Measurements from ENCODE around the gene SLC6A17. TPM values are rescaled to one million over a fixed set of nuclear protein-coding genes. Genes with fewer than 3 reads are reported as not detected.
A peak's percentile ranks its signal among the peaks of the same experiment; 100 is the strongest.

SLC6A17 gene
- total RNA-seq, 2 experiments from 2014 or later, result 0.05 to 0.18 TPM

DNA sequence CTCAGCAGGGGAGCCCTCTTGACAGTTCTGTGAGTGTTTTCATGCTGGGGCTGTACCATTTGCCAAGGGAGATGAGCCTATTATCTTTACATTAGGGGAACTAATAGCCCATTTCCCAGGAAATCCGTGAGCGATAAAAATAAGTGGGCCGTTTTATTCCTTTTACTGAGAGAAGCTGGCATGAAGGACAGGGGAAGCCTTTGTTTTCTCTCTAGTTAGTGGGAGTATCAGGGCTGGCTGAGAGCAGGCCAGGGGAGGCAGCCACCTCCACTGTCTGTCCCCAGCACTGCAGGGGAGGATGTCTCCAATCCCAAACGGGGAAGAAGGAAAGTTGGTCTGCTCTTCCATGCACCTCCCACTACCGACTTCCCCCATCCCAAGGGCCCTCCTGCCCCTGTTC lies 35.5 kb upstream of the SLC6A17 start:
- Mint-ChIP-seq H3K4me3 (no peak overlapping the region), H3K9me3 (no peaks in the 10 kb centered on the region), H3K27me3 (peaks cover 14% of the 10 kb centered on the region), H3K4me1 (ENCODE audit: low read depth) (peaks cover 10% of the 10 kb centered on the region), H3K36me3 (ENCODE audit: low read depth) (no peaks in the 10 kb centered on the region), H3K27ac (no peak overlapping the region)
- ChIA-PET CTCF (interaction anchor here (1.2 to 19.4 kb wide), 6 partner anchors 10 to 85 kb away, joined by 5 to 251 read pairs (median 22); no protein-coding TSS in a partner anchor), POLR2A (no interaction called here)
- TF ChIP-seq, protein P1, sequence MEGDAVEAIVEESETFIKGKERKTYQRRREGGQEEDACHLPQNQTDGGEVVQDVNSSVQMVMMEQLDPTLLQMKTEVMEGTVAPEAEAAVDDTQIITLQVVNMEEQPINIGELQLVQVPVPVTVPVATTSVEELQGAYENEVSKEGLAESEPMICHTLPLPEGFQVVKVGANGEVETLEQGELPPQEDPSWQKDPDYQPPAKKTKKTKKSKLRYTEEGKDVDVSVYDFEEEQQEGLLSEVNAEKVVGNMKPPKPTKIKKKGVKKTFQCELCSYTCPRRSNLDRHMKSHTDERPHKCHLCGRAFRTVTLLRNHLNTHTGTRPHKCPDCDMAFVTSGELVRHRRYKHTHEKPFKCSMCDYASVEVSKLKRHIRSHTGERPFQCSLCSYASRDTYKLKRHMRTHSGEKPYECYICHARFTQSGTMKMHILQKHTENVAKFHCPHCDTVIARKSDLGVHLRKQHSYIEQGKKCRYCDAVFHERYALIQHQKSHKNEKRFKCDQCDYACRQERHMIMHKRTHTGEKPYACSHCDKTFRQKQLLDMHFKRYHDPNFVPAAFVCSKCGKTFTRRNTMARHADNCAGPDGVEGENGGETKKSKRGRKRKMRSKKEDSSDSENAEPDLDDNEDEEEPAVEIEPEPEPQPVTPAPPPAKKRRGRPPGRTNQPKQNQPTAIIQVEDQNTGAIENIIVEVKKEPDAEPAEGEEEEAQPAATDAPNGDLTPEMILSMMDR (IDR thresholded peaks at IDR 0.05), result no peak
- intact Hi-C loops (cut with micrococcal nuclease), result no loop called here
- DNase-seq (no peak), ATAC-seq (no peak)

DNA sequence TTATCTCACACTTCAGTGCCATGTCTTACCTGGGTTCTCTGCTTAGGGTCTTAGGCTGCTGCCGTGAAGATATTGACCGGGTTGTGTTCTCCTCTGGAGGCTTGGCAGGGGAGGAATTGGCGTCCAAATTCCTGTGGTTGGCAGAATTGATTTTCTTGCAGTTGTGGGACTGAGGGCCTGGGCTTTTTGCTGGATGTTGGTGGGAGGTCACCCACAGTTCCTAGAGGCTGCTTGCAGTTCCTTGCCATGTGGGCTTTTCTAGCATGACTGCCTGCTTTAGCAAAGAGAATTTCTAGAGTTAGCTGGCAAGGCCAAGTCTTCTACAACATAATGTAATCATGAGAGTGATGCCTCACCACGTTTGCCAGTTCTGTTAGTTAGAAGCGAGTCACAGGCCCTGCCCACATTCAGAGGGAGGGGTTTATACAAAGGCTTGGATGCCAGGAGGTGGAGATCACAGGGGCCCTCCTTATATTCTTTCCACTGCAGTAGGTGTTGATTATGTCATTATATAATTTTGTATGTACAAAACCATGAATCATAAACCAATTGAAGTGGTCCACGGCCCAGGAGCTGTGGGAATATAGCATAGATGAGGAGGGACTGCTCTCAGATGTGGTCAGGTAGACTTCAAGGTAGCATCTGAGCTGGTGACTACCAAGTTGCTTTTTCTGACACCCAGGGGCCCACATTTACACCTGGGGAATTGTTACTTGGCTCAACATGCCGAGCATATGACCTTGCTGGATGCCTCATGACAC lies 31.5 kb upstream of the SLC6A17 start:
- peak; percentile 66 for DNase-seq
- intact Hi-C loops (cut with micrococcal nuclease), result no loop called here
- Mint-ChIP-seq H3K9me3 (peaks cover 6% of the 10 kb centered on the region), H3K27me3 (peaks cover 8% of the 10 kb centered on the region), H3K27ac (no peak overlapping the region), H3K4me1 (ENCODE audit: low read depth) (peaks cover 12% of the 10 kb centered on the region), H3K36me3 (ENCODE audit: low read depth) (peaks cover 3% of the 10 kb centered on the region), H3K4me3 (no peak overlapping the region)
- ChIA-PET POLR2A (no interaction called here), CTCF (interaction anchor here (1.8 to 19.4 kb wide), 5 partner anchors 13 to 65 kb away, joined by 5 to 251 read pairs (median 31); no protein-coding TSS in a partner anchor)
- peak; percentile 89 for ATAC-seq
- TF ChIP-seq, protein P1 (IDR thresholded peaks at IDR 0.05), result no peak

DNA sequence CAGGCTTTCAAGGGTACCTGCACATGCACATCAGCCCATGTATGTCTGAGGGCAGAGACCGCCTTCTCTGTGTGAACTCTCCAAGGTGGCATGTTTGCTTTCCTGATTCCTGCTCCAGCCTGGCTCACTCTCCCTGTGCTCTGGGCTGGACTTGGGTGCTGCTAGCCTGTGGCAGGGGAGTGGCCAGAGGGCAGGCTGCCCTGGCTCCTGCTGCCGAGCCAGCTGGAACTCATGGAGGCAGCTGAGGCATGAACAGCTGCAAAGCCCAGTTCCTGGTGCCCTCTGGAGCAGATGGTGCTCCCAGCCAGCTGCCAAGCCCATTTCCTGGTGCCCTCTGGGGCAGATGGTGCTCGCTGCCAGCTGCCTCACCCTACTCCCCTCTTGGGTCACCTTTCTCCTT lies 30.5 kb upstream of the SLC6A17 start:
- Mint-ChIP-seq H3K4me1 (ENCODE audit: low read depth) (peaks cover 12% of the 10 kb centered on the region), H3K4me3 (no peak overlapping the region), H3K27ac (no peak overlapping the region), H3K27me3 (peaks cover 8% of the 10 kb centered on the region), H3K36me3 (ENCODE audit: low read depth) (peaks cover 3% of the 10 kb centered on the region), H3K9me3 (peaks cover 6% of the 10 kb centered on the region)
- TF ChIP-seq, protein P1 (IDR thresholded peaks at IDR 0.05), result no peak
- POLR2A ChIA-PET, result no interaction called here
- no peak for ATAC-seq
- CTCF ChIA-PET, result interaction anchor here (1.8 to 2.1 kb wide), 2 partner anchors 14 to 15 kb away, joined by 5 to 7 read pairs; no protein-coding TSS in a partner anchor
- intact Hi-C loops (cut with micrococcal nuclease), result no loop called here
- DNase-seq, result no peak

DNA sequence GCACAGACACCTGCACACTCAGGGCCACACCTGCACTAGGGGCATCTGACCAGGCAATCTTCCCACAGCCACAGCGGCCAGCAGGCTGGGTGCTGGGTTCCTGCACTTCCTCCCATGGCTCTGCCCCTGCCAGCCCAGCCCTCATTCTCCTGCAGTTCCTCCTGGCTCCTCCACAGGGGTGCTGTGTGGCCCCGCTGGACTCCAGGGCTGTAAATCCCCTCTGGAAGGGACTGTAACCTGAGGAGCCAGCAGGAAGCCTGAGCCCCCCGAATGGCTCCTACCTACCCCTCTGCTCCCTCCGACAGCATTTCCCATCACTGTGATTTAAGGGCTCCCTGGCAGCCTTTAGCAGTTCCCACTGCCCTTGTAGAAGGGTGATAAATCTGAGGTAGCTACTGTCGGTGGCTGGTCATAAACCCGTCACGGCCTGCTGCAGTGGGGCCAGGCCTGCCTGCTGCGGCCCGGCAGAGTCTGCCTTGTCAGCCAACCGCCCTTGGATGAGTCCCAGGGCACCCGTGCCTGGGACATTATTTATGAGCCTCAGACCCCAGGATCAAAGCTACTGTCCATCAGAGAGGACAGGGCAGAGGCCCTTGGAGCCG lies 29.2 kb upstream of the SLC6A17 start:
- intact Hi-C loops (cut with micrococcal nuclease), result no loop called here

More for the DNA sequence above, 29.2 kb upstream of the SLC6A17 start:
- Mint-ChIP-seq H3K4me3 (no peak overlapping the region), H3K36me3 (ENCODE audit: low read depth) (peaks cover 3% of the 10 kb centered on the region), H3K4me1 (ENCODE audit: low read depth) (peaks cover 12% of the 10 kb centered on the region), H3K9me3 (peaks cover 6% of the 10 kb centered on the region), H3K27ac (no peak overlapping the region), H3K27me3 (peaks cover 12% of the 10 kb centered on the region)
- TF ChIP-seq, protein P1 (IDR thresholded peaks at IDR 0.05), result no peak
- ChIA-PET CTCF (no interaction called here), POLR2A (no interaction called here)
- DNase-seq (no peak), ATAC-seq (no peak)

Data from activated CD8-positive, alpha-beta T cell treated with anti-CD3 and anti-CD28 coated beads for 36 hours (primary cell).